GM18951 (cell line): ENCODE measurements around the gene AKR1C2.
"Not testable (repeated sequence)": the region's sequence is repeated elsewhere in the genome, so short reads cannot be mapped to it uniquely, and the experiment has no call there.

Experiments used
- POLR2A ChIP-seq: IDR thresholded peaks from 4 replicates; pipeline ENCODE4 v1.6.1; 2011; ENCODE audit warnings: mild to moderate bottlenecking; ENCODE audit not compliant: insufficient read length, insufficient read depth; ENCODE audit errors: extremely low read depth
- in situ Hi-C: fragments of 300-500 bp; cut with MboI; formaldehyde crosslinking; loops from one replicate; pipeline ENCODE4 v1.12.0; 2022; ENCODE audit warnings: low sequenced_read_pairs, mixed read lengths, inconsistent platforms; ENCODE audit not compliant: unreplicated experiment

AKR1C2 gene

DNA sequence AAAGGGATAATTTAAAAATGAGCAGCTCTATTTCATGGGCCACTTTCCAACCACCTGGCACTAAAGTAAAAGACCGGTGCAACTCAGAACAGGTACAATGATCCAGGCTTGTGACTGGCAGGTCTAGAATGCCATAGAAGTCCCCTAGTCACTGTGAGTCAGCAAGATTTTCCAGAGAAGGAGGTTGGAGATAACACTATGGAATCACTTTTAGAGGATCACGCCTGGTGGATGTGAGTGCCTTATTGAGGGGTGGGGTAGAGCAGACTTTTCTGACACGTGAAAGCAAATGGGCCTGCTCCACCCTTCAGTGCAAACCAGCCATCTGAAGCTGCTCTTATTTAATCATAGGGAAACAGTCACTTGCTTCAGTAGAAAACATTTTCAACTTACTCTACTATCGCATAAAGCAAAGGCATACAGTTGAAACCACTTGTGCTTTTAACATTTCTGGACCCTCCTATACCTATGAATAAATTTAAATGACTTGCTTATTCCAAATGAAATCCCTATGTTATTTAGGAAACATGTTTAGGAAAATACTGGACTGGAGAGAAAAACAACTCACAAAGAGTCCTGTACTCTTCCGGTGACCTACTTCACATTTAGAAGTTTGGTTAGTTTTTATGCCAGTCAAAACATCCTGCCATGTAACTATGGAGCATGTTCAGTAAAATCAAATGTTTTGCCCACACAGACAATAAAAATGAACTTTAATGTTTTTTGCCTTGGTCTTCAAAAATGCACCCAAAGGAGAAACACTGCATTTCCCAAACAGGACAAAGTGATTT is 61.9 kb downstream of the AKR1C2 start:
- in situ Hi-C loops = no loop called here
- TF ChIP-seq POLR2A = no peak

DNA sequence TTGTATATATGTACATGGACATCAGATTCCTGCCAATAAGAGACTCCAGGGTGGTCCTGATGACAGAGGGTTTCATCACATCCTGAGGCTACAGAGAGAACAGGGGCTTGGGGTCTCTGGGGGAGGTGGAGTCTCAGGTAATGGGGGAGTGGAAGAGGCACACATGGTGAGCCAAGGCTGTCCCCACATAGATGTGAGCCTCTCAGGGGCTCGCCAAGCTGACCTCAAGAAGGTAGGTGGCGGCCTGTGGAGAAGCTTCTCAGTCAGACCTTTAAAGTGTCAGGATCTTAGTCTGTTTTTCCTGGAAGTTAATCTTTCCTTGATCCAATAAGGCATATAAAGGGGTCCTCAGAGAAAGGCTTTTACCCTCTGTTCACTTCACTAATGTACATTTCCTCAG is 62.7 kb downstream of the AKR1C2 start:
- in situ Hi-C loops = not testable (repeated sequence)

GRCh38 chr10:4940073-4940428 is 63.6 kb downstream of the AKR1C2 start:
- in situ Hi-C loops = not testable (repeated sequence)

DNA sequence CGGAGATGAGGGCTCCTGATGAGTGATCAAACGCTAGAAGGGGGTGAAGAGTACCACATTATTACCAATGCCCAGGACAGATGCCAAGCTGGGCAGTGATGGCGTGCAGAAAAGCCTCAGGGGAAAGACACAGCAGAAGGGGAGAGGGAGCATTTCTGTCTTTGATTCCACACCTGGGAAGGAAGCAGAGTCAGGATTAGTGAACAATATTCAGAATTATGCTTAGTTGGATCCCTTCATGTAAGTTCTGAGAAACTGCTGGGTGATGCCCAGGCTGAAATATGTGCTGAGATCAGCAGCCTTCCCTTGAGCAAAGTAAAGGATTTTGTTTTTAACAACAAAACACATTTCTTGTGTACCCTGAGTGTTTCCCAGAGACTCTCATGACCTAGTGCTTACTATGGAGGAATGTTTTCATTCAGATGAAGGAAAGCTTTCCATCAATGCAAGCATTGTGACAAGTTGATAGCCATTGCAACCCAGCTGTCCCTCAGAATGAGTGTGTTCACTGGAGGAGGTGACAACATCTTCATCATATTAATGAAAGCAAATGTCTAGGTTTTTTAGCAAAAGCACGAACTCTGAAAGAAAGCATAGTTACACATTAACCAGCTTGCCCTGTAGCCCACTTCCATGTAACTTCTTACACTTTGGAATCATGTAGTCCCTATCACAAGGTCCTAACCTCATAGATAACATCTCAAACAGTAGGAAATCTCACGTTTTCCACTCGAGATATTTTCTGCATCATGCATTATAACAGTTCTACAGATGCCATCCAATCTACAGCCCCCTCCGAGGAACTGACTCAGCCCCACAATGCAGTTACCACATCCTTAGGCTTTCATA is 64.2 kb downstream of the AKR1C2 start:
- in situ Hi-C loops = no loop called here
- TF ChIP-seq POLR2A = no peak
